NCI-H1694 treated with DMSO at 0.1 percent for 48 hours (cell line): Measurements from ENCODE around the gene LYRM4.
A peak's percentile ranks its signal among the peaks of the same experiment; 100 is the strongest.

ENCODE experiments used
- DNase-seq: peaks from one replicate; lab custom pipeline; 2025; lab: John Stamatoyannopoulos, UW

The LYRM4 gene

GRCh38 chr6:5243069-5243468, 17.7 kb downstream of the LYRM4 start:
- DNase-seq = no peak

DNA sequence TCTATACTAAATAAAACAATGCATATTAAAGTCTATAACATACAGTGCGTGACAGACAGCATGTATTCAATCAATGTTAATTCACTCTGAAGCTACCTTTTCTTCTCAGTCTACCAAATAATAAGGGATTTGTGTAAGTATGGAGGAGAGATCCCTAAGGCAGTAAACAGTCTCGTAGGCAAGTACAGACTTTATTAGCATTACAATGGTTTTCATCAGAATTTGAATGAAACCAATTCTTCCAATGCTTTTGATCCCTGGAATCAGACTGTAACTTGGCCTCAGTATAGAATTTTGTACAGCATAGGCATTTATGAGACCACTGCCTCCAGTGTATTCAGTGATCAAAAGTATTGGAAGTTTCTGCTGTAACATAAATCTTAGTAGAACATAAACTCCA, 19.5 kb downstream of the LYRM4 start:
- DNase-seq = no peak

GRCh38 chr6:5238336-5238735, 22.4 kb downstream of the LYRM4 start:
- no peak for DNase-seq

GRCh38 chr6:5237805-5238204, 22.9 kb downstream of the LYRM4 start:
- DNase-seq = no peak

- DNase-seq = no peak
These were observed 24.9 kb downstream of the LYRM4 start for GRCh38 chr6:5235830-5236229.

- no peak for DNase-seq
These were observed 25.9 kb downstream of the LYRM4 start for GRCh38 chr6:5234874-5235273.

DNA sequence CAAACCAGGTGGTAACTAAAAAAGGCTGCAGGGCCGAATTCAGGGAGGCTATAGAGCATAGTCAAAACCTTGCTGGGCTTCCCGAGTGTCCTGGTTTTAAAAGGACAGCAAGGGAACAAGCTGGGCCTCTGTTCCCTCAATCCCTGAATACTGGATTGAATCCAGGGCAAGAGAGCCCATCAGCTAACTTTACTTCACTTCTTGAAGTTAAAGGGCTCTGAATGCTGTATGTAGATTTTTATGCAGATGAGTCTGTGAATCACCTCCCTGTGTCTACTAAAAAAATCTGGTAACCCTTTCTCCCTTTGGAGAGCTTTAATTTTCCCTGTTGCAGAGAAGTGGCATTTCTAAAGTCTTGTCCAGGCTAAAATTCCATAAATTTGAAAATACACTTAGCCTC, 29.5 kb downstream of the LYRM4 start:
- no peak for DNase-seq

GRCh38 chr6:5230081-5230480, 30.7 kb downstream of the LYRM4 start:
- DNase-seq = no peak

DNA sequence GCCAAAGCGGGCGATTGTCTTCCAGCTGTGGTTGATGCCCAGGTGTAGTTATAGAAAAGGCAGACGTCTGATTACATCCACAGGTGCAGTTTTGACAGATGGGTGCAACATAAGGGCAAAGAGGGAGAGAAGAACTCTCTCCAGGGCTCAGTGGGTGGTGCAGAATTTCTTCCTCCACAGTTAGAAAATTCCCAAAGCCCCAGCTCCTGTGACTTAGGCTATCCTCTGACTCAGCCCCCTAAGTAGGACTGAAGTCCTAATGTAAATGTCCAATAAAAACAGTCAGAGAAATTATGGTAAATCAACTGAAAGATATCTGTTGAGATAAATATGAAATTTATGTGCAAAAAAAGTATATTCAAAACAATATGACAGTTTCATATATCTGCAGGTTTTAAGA, 31.4 kb downstream of the LYRM4 start:
- no peak for DNase-seq

GRCh38 chr6:5223309-5223708, 37.4 kb downstream of the LYRM4 start:
- DNase-seq = no peak

GRCh38 chr6:5220443-5220842, 40.3 kb downstream of the LYRM4 start:
- no peak for DNase-seq

DNA sequence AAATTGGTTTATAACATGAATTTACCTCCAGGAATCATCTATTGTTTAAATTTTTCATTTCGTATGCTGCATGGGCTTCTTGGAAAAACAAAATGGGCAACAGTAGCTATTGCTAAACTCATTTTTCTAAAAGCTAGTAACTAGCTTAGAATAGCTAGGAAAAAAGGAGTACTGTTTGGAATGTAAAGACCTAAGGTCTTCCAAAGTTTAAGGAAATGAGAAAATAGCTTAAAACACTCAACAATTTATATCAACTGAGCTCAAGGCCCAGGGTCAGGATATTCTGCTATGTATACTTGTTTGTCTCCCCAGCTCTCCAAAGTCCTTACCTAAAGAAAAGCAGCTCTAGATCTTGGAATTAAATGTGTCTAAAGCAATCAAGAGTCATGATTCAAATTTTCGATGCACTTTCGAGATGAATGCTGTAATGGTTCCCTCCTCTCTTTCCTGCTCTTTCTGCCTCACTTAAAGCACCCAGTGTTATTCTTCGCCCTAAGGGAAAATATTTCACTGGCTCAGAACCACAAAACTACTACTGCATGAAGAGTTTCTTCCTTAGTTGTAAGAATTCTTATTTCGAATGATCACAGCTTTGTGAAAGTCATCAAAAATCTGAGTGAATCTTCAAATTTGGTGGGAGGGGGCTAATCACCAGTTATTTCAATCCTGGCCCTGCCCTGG, 41.6 kb downstream of the LYRM4 start:
- DNase-seq = no peak

GRCh38 chr6:5217356-5217755, 43.4 kb downstream of the LYRM4 start:
- no peak for DNase-seq

- DNase-seq = no peak
These were observed 45.0 kb downstream of the LYRM4 start for GRCh38 chr6:5215799-5216198.

GRCh38 chr6:5215159-5215558, 45.6 kb downstream of the LYRM4 start:
- no peak for DNase-seq

DNA sequence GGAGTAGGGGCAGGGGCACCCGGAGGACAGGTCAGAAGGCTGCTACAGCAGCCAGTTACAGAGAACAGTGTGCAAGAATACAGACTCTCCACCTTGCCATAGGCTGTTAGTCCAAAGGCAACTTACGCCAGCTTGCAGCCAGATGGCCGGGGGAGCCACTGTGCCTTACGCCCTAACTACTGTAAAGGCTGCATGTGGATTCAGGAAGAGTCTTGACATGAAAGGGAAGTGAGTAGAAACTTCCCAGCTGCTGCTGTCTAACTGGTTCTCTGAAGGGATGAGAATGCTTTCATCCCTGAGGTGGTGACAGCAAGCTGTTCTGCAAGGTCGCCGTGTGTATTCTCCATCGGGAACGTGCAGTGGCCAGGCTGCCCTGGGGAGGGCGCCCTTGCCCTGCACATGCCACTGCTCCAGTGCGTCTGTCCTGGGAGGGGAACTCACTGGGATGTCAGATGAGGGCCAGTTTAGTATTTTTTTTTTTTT, 46.1 kb downstream of the LYRM4 start:
- DNase-seq = peak; percentile 24

DNA sequence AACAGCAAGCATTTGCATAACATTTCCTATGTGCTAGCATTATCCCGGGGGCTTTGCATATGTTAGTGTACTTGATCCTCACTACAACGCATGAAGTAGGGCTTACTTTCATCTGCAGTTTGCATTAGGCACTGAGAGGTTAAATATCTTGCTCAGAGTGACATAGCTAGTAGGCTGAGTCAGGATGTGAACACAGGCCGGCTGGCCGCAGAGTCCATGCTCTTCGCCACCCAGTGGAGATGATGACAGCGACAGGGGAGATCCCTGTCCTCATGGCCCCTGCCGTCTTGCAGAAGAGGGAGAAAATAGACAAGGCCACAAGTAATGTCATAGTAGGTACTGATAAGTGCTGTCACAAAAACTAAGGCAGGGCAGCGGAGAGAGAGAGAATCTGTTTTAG, 46.9 kb downstream of the LYRM4 start:
- no peak for DNase-seq

DNA sequence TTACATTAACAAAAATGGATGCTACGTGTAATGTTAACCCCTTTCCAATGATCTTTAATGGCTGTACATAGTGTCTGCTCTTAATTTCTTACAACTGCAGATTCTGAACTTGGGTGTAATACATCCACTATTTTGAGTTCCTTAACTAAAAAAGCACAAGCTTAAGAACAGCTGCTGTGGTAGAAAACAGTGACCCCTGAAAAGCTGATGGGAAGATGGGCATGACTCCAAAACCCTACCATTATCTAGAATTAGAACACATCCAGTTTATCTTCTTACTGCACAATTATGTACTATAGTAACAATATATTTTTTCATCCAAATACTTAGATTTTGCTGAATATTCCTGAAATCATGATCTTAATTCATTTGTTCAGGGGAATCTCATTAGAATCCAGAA, 49.3 kb downstream of the LYRM4 start:
- DNase-seq = no peak

- no peak for DNase-seq
These were observed 52.2 kb downstream of the LYRM4 start for GRCh38 chr6:5208471-5208971.

- DNase-seq = no peak
These were observed 52.7 kb downstream of the LYRM4 start for GRCh38 chr6:5208057-5208456.

DNA sequence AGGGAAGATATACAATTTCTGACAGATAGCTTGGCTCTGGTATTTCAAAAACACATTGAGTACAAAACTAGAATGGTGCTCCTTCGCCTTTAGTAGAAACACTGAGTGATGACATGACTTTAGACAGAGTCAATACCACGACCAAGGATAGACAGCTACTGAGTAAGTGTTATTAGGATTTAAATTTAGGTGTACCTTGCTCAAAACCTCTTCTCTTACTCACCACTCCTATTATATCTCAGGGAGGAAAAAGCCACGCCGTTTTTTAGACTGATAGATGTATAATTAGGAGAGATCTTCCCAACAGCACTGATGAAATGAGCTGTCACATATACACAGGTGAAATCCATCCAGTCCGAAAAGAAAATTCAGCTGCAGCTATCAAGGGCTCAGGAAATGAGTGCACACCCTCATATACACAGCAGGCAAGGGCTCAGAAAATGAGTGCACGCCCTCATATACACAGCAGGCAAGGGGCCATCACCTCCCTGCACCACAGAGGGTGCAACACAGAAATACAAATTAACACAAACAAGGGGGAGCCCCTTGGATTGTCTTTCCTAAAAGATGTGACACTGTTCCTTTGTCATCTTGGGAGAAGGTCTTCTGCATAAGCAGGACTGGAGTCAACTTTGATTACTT, 53.7 kb downstream of the LYRM4 start:
- no peak for DNase-seq

DNA sequence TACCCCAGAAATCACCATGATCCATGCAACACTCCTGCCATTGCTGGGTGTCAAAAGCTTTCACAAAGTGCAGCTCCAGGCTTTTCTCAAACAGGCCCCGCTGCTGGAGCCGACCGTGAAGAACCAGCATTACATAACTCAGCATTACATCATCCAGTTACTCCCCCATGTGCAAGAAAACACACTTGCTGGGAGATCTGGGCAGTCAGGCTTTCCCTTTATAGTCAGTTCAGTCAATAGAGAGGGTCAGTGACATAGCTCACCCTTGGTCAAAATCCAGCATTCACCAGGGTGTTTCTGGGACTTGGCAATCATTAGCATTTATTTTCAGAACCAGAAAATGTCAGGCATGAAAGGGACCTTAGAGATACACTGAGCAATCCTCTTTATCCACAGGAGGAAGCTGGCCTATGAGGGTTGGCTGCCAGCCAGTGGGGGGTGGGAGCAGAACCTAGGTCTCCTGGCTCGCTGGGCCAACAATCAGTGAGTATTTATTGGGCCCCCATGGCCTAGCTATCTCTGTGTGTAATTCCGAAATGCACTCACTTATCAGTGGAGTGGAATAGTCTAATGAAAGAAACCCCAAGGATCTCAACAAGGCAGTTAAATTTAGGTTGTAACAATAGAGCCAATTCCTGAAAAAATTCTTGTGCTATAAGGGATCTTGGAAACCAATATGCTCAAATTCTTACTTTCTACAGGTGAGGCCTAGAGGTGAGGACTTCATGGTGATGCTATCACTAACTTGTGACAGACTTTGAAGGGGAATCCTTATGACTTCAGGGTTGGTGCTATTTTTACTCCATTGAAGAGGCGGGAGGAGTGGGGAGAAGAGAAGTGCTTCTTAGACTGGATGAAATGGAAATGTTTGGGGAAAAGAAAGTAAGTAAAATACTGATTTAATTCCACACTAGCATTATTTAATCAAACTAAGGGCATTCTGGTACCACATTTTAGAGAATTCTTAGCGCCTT, 54.6 kb downstream of the LYRM4 start:
- no peak for DNase-seq
